ENCODE measurements around the gene NOP58.
"Not testable (repeated sequence)": the region's sequence is repeated elsewhere in the genome, so short reads cannot be mapped to it uniquely, and the experiment has no call there.

The NOP58 gene

DNA sequence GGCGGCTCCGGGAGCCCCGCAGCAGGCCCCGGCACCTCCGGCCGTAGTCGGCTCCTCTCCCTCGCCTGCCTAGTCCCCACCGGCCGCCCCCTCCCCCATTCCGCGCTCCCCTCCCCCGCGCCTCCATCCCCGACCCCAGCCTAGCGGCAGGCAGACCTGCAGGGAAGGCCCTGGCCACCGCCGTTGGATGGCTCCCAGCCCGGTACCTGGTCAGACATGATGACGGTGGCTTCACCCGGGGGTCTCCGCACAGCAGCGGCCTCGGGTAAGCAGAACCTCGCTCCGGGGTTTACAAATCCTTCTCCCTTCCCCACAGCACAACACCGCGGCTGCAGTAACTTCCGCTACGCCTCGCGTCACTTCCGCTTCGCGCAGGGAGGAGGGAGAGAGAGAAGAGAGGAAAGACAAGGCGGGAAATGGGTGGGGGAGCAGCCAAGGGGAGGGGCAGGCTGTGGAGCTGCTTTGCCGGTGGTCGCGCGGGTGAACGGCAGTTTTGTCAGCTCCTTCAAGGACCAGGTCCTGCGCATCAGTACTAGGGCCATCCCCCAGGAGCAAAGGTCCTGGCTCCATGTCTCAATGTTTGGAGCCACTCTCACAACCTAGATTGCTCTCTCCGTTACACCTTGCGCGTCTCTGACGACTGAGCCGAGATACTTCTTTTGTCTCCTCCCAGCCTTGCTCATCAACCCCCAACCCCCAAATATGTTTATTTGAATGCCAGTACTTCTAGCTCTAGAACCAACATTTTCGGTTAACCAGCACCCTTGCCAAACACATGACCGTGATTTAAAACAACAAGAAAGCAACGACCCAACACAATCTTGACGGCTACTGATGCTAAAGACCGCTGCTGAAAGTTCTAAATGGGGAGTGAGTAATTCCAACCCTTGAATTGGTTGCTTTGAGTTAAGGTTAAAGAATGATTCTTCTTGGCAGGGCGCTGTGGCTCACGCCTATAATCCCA, 27.0 kb upstream of the NOP58 start, which contains the start of gene SUMO1:
TSS of gene SUMO1 (minus strand) at position 364 of the 964 bp plus-strand sequence. CDS start at position 218, 146 bp downstream.
- H3K27ac ChIP-seq (replicated peaks): peak within 1 kb of the TSS; percentile 79
- TF ChIP-seq SPI1 (IDR thresholded peaks at IDR 0.05; ENCODE audit: borderline replicate concordance, low read depth) (peak; percentile 75; the same call in 1 of the 2 replicates), REST (IDR thresholded peaks at IDR 0.05; ENCODE audit: insufficient replicate concordance, low read depth) (peak; percentile 11), GABPA (IDR thresholded peaks at IDR 0.05; ENCODE audit: low read depth) (peak; percentile 91), POLR2AphosphoS5 (IDR thresholded peaks at IDR 0.05; ENCODE audit: low read depth) (peak; percentile 88)
- TF ChIP-seq, protein P1, sequence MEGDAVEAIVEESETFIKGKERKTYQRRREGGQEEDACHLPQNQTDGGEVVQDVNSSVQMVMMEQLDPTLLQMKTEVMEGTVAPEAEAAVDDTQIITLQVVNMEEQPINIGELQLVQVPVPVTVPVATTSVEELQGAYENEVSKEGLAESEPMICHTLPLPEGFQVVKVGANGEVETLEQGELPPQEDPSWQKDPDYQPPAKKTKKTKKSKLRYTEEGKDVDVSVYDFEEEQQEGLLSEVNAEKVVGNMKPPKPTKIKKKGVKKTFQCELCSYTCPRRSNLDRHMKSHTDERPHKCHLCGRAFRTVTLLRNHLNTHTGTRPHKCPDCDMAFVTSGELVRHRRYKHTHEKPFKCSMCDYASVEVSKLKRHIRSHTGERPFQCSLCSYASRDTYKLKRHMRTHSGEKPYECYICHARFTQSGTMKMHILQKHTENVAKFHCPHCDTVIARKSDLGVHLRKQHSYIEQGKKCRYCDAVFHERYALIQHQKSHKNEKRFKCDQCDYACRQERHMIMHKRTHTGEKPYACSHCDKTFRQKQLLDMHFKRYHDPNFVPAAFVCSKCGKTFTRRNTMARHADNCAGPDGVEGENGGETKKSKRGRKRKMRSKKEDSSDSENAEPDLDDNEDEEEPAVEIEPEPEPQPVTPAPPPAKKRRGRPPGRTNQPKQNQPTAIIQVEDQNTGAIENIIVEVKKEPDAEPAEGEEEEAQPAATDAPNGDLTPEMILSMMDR (IDR thresholded peaks at IDR 0.05; ENCODE audit: insufficient read depth, low read length): no peak
- H3K4me3 ChIP-seq (replicated peaks; ENCODE audit: insufficient read depth, low read length): peak within 1 kb of the TSS; percentile 98
- peak; percentile 74 to 96 for DNase-seq (ENCODE audit: low read depth in 1 of 2, low spot score in 1 of 2)
- no peaks in the 10 kb centered on the region for H3K27me3 ChIP-seq (ENCODE audit: insufficient read depth, poor library complexity, severe bottlenecking)

- DNase-seq (ENCODE audit: low read depth in 1 of 2, low spot score in 1 of 2); H3K27me3 ChIP-seq (ENCODE audit: insufficient read depth, poor library complexity, severe bottlenecking); H3K4me3 ChIP-seq (replicated peaks; ENCODE audit: insufficient read depth, low read length); H3K27ac ChIP-seq (replicated peaks): not testable (repeated sequence)
These were observed 17.9 kb upstream of the NOP58 start for GRCh38 chr2:202247710-202248109.

GRCh38 chr2:202249521-202250253, 15.9 kb upstream of the NOP58 start:
- TF ChIP-seq, protein P1 (IDR thresholded peaks at IDR 0.05; ENCODE audit: insufficient read depth, low read length): no peak
- no peak for TF ChIP-seq REST (IDR thresholded peaks at IDR 0.05; ENCODE audit: insufficient replicate concordance, low read depth)
- TF ChIP-seq GABPA (IDR thresholded peaks at IDR 0.05; ENCODE audit: low read depth): no peak
- no peak for TF ChIP-seq POLR2AphosphoS5 (IDR thresholded peaks at IDR 0.05; ENCODE audit: low read depth)
- TF ChIP-seq SPI1 (IDR thresholded peaks at IDR 0.05; ENCODE audit: borderline replicate concordance, low read depth): no peak
- no peak for DNase-seq (ENCODE audit: low read depth in 1 of 2, low spot score in 1 of 2)
- no peak overlapping the region for H3K27ac ChIP-seq (replicated peaks)
- no peaks in the 10 kb centered on the region for H3K27me3 ChIP-seq (ENCODE audit: insufficient read depth, poor library complexity, severe bottlenecking)
- H3K4me3 ChIP-seq (replicated peaks; ENCODE audit: insufficient read depth, low read length): no peak overlapping the region

- TF ChIP-seq POLR2AphosphoS5 (IDR thresholded peaks at IDR 0.05; ENCODE audit: low read depth) (no peak), GABPA (IDR thresholded peaks at IDR 0.05; ENCODE audit: low read depth) (no peak), REST (IDR thresholded peaks at IDR 0.05; ENCODE audit: insufficient replicate concordance, low read depth) (no peak), SPI1 (IDR thresholded peaks at IDR 0.05; ENCODE audit: borderline replicate concordance, low read depth) (no peak)
- TF ChIP-seq, protein P1 (IDR thresholded peaks at IDR 0.05; ENCODE audit: insufficient read depth, low read length): no peak
- H3K27ac ChIP-seq (replicated peaks): no peak overlapping the region
- H3K27me3 ChIP-seq (ENCODE audit: insufficient read depth, poor library complexity, severe bottlenecking): no peaks in the 10 kb centered on the region
- H3K4me3 ChIP-seq (replicated peaks; ENCODE audit: insufficient read depth, low read length): no peak overlapping the region
- no peak for DNase-seq (ENCODE audit: low read depth in 1 of 2, low spot score in 1 of 2)
These were observed 14.1 kb upstream of the NOP58 start for GRCh38 chr2:202251494-202251893.

Measured in HL-60 (cell line).